Colonic mucosa (tissue), 4 donors: ENCODE data around the gene BATF. TPM values are rescaled to one million over a fixed set of nuclear protein-coding genes. Genes with fewer than 3 reads are reported as not detected.

Experiments
- DNase-seq: peaks from one replicate; pipeline ENCODE4 v3.0.0-alpha.2; 2020
- H3K27ac ChIP-seq: fragments of 200-600 bp; one replicate; pipeline ENCODE4 v1.8.0; 2021
- H3K27me3 ChIP-seq: fragments of 200-600 bp; one replicate; pipeline ENCODE4 v1.8.0; 2021
- H3K36me3 ChIP-seq: fragments of 200-600 bp; one replicate; pipeline ENCODE4 v1.8.0; 2021
- H3K4me1 ChIP-seq: fragments of 200-600 bp; one replicate; pipeline ENCODE4 v1.8.0; 2021; ENCODE audit warnings: mild to moderate bottlenecking
- H3K4me3 ChIP-seq: fragments of 200-600 bp; one replicate; pipeline ENCODE4 v1.8.0; 2021
- H3K9ac ChIP-seq, 2 donors: one replicate each; pipeline ENCODE4 v1.7.0; 2013; ENCODE audit warnings: control low read depth in 2 of 2, low read depth in 2 of 2, low read length in 2 of 2
- H3K9me3 ChIP-seq: fragments of 200-600 bp; one replicate; pipeline ENCODE4 v1.8.0; 2021
- CTCF ChIP-seq: fragments of 200-600 bp; IDR thresholded peaks from one replicate; pipeline ENCODE4 v1.8.0; 2022; ENCODE audit warnings: antibody characterized with exemption, mild to moderate bottlenecking
- intact Hi-C: fragments of 100-400 bp; cut with DNase I; formaldehyde crosslinking; loops from one replicate; pipeline ENCODE4 v1.14.1; 2022
- total RNA-seq, 2 donors: library from RNA; stranded (reverse); fragmentation: NEBNext Ultra II Directional in 1 of 2; extraction: Animal tissue kit (Norgen Biotek cat#: 25700) in 1 of 2; gene quantifications; one replicate each; pipeline ENCODE4 v1.2.1, GENCODE V29; 2021
- donor health status: healthy.
- donor health status: DM: no; HTN: no; CAD: no.
- donor health status: DM: no; HTN: no; CAD: no.

Gene BATF
- total RNA-seq, 2 donors from 2014 or later, result 0.77 to 1.3 TPM

GRCh38 chr14:75535164-75535898 is 13.1 kb downstream of the BATF start:
- H3K27ac ChIP-seq, result no peak overlapping the region
- TF ChIP-seq CTCF, result no peak
- no peak for DNase-seq

GRCh38 chr14:75537071-75537470 is 14.8 kb downstream of the BATF start:
- no peaks in the 10 kb centered on the region for H3K9me3 ChIP-seq
- no peak overlapping the region for H3K27ac ChIP-seq
- no peaks in the 10 kb centered on the region for H3K36me3 ChIP-seq
- no peaks in the 10 kb centered on the region for H3K4me1 ChIP-seq
- no peaks in the 10 kb centered on the region for H3K27me3 ChIP-seq
- H3K9ac ChIP-seq, result no peak overlapping the region
- no peak for TF ChIP-seq CTCF
- no peak overlapping the region for H3K4me3 ChIP-seq
- DNase-seq, result no peak
- intact Hi-C loops, result no loop called here

More at GRCh38 chr14:75535164-75535898, 13.1 kb downstream of the BATF start:
- no peak overlapping the region for H3K9ac ChIP-seq
- H3K27me3 ChIP-seq, result no peaks in the 10 kb centered on the region
- no peak overlapping the region for H3K4me3 ChIP-seq
- H3K9me3 ChIP-seq, result no peaks in the 10 kb centered on the region
- H3K36me3 ChIP-seq, result no peaks in the 10 kb centered on the region
- no peaks in the 10 kb centered on the region for H3K4me1 ChIP-seq
- intact Hi-C loops, result no loop called here

DNA sequence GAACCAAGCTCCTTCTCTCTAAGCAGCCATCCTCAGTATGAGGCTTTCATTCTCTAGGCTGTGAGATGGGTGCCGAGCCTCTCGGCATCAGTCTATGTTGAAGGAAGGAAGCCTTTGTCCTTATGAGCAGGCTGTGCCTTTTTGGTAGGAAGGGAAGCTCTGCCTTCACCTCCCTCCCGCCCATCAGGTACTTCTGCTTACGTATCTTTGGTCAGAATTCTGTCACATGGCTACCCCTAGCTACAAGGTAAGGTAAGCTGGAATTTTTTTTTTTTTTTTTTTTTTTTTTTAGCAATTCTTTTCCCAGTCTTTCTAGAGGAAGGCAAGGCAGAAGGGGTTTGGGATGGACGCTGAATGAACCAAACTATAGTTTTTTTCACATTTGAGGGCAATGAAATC is 16.9 kb downstream of the BATF start:
- no peaks in the 10 kb centered on the region for H3K9me3 ChIP-seq
- no peaks in the 10 kb centered on the region for H3K27me3 ChIP-seq
- intact Hi-C loops, result no loop called here
- no peak overlapping the region for H3K9ac ChIP-seq
- DNase-seq, result no peak
- no peaks in the 10 kb centered on the region for H3K36me3 ChIP-seq
- H3K4me1 ChIP-seq, result no peaks in the 10 kb centered on the region
- no peak overlapping the region for H3K4me3 ChIP-seq
- no peak for TF ChIP-seq CTCF
- no peak overlapping the region for H3K27ac ChIP-seq

- intact Hi-C loops, result no loop called here
- H3K9me3 ChIP-seq, result no peaks in the 10 kb centered on the region
- no peak overlapping the region for H3K27ac ChIP-seq
- TF ChIP-seq CTCF, result no peak
- no peak overlapping the region for H3K9ac ChIP-seq
- no peaks in the 10 kb centered on the region for H3K4me1 ChIP-seq
- no peak for DNase-seq
- H3K36me3 ChIP-seq, result no peaks in the 10 kb centered on the region
- H3K4me3 ChIP-seq, result no peak overlapping the region
- H3K27me3 ChIP-seq, result no peaks in the 10 kb centered on the region
Measured at GRCh38 chr14:75539561-75540478, 17.6 kb downstream of the BATF start.

DNA sequence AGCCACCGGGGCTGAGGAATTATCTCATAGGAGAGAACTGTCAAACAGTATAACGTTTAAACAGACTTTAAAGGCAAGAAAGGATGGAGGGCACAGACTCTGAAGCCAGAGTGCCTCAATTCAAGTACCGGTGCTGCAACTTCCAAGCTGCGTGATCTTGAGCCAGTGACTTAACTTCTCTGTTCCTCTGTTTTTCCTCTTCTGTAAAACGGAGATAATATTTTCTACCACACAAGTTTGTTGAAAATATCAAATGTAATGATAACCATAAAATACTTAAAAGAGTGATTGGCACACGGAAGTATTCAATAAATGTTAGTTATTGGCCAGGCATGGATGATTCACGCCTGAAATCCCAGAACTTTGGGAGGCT is 18.2 kb downstream of the BATF start:
- intact Hi-C loops, result no loop called here
- H3K4me3 ChIP-seq, result no peak overlapping the region
- TF ChIP-seq CTCF, result no peak
- no peaks in the 10 kb centered on the region for H3K4me1 ChIP-seq
- no peak overlapping the region for H3K27ac ChIP-seq
- H3K9me3 ChIP-seq, result no peaks in the 10 kb centered on the region
- DNase-seq, result no peak
- no peaks in the 10 kb centered on the region for H3K36me3 ChIP-seq
- no peak overlapping the region for H3K9ac ChIP-seq
- H3K27me3 ChIP-seq, result no peaks in the 10 kb centered on the region
